GM19099 (cell line): ENCODE measurements around the gene EFR3B.

Experiments used
- POLR2A ChIP-seq: IDR thresholded peaks from 3 replicates; pipeline ENCODE4 v1.6.1; 2011; ENCODE audit warnings: low read depth; ENCODE audit not compliant: insufficient read length; ENCODE audit errors: extremely low read depth

The EFR3B gene

DNA sequence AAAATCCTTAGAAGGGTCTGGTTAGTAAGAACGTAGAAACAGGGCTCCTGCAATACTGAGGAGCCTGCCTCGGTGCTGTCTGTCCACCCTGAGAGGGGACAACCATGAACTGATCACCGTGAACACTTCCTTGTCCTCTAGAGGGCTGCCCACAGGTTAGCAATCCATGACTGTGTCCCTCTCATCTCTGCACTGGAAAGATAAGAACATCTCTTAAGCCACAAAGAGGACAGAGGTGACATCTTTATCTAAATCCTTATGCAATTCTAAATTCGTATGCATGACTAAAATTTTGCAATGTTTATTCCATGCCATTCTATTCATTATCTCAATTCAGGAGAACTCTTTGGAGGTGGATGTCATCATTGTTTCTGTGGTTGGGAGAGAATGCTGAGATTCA, 12.8 kb downstream of the EFR3B start:
- no peak for TF ChIP-seq POLR2A

DNA sequence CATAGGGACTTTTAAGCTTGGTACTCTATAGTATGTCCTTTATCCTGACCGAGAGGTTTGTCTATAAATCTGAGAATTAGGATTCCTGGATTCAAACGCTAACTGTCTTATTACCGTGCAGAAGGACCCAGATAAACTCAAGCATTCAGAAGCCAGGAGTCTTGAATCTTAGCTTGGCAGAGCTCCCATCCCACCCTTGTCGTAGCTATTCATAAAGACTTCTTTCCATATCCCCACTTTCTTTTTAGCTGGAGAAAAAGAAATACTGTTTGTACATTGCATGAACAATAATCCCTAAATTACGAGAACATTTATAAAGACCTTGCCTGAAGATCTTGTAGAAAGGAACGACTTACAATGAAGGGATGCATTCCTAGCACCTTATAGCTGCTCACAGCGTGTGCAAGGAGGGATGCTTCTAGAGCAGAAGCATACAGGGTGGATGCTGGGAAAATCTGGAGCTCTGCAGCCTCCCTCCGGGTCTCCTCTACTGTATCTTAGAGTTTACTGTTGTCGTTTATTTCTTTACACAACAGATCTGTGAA, 13.6 kb downstream of the EFR3B start:
- no peak for TF ChIP-seq POLR2A

DNA sequence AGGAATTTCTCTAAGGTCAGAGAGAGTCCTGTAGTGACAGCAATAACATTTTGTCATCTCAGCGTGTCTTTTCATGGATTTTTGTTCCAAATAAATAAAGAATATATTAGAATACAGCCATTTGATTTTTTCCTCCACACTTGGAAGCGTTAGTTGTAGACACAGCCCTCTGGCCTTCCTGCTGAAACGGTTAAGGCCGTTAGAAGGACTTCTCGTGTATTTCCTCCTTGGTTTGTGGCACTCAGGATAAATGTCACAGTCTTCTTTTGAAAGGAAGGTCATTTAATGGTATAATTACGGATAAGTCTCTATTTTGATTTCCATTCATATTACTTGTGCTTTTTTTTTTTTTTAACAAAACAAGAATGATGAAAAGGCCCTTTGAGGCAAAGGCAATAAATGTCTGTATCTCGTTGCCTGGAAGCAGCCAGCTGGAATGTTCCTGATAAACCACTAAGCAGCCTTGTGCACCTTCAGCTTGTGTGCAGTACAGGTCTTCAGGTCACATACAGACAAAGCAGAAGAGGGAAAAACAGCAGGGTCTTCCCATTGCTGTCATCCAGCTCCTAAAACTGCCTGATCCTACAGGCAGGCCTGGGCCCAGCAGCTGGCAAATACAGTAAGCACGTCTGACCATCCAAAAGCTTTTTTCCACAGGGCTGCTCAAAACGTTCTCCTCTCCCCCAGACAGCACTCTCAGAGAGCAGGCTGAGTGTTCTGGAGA, 14.4 kb downstream of the EFR3B start:
- TF ChIP-seq POLR2A, result no peak

DNA sequence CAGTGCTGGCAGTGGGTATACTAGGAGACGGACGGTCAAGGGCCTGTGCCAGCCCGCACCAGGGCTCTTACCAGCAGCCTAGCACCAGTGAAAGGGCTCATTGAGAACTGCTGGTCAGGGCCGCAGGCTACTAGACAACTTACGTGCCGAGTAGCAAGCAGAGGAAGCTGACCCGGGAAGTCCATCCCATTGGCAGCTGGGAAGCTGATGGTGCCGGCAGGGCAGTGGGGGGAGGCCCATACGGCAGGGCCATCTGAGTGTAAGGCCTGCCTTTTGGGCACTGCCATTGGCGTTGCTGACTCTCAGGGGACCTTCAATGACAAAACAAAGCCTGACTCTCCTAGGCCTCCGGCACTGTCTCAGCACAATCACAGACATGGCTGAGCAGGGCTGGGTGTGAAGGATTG, 20.6 kb downstream of the EFR3B start:
- TF ChIP-seq POLR2A, result no peak

DNA sequence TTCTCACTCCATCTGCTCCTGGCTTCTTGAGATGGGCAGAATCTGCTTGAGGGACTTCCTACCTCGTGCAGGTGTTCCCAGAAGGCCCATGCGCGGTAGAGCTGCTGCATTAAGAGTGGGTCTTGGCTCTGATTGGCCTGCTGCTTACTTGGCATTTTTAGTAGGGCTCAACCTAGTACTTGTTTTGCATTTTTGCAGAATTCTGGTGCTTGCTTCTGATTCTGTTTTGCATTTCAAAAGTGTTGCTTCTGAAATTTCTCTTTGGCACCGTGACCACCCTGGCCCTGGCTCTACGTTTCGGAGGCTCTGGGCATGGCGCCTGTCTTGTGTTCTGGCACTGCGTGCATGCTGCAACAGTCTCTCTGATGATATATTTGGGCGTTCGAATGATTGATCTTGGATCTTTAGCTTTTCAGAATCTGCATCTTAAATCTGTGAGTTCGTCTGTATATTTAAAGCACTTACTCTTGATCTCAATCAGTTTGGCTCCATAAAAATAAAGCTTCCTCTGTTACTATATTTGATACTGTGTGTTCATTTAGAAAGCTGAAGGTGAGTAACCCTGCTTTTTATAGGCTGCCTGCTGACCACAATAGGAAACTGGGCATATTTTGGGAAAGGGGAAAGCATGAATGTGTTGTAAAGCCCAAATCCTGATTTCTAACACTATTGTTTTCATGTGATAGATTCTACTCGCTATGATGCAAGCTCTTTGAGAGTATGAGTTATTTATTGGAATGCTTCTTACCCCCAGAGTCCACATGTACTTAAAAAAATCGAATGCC, 22.2 kb downstream of the EFR3B start:
- TF ChIP-seq POLR2A, result no peak

DNA sequence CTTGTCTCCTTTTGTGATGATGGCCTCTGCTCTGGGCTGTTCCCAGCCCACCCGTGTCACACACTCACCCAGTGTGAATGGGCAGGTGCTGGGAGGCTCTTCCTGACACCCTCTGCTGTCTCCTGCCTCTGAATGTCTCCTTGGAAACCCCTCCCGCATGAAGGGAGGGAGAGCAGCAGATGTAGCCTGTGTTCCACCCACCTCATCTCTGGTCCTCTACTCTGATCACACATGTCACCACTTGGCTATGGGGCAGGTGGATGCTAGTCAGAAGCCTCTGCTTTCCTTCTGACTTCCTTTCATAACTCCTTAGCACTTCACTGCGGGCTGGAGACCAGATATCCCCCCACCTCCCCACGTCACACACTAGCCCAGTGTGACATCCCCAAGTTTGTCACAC, 23.9 kb downstream of the EFR3B start:
- TF ChIP-seq POLR2A, result no peak

DNA sequence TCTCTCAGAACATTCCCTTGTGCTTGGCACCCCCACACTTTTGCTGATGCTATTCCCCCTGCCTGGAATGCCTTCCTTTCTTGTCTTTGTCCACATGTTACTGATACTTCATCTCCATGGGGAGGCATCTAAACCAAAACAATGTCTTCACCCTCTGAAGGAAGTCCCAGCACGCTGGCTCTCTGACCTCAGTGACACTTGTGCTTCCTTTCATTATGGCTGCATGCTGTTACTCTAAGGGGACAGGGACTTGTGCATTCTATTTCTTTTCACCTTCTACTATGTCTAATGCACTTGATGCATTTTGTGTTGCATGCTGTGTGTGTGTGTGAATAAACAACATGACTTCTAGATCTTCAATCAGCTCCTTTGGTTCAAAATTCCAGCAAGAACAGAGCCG, 24.6 kb downstream of the EFR3B start:
- no peak for TF ChIP-seq POLR2A

DNA sequence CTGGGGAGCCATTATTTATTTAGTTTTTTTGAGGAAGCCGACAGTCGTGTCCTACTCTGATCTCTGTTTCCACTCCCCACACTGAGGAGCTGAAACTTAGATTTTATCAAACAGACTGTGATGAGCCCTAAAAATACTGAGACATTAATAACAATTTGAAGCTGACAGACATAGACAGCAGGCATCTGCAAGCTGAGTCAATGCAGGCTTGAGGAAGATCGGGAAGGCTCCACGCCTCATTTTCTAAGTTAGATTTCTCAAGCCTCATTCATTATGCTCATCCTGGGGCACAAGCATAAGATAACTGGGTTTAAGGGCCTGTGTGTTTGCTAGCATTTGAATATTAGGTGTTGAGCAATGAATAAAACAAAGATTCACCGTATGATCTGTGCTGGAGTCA, 26.3 kb downstream of the EFR3B start:
- no peak for TF ChIP-seq POLR2A

DNA sequence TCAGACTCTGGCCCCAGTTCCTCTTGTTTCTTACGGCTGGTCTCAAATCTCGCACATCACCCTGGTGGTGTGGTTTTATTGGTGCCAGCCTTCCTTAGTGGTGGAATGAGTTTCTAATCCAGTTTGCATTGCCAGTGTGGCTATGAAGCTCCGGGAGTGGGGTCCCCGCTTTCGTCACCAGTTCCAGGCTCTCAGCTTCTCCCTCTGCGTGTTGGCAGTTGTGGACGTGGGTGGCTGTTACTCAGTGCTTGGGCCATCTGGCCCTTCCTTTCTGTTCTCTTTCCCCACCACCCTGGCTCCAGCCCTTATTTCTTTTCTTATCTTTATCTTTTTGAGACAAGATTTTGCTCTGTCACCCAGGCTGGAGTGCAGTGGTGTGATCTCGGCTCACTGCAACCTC, 30.1 kb downstream of the EFR3B start:
- TF ChIP-seq POLR2A, result no peak

DNA sequence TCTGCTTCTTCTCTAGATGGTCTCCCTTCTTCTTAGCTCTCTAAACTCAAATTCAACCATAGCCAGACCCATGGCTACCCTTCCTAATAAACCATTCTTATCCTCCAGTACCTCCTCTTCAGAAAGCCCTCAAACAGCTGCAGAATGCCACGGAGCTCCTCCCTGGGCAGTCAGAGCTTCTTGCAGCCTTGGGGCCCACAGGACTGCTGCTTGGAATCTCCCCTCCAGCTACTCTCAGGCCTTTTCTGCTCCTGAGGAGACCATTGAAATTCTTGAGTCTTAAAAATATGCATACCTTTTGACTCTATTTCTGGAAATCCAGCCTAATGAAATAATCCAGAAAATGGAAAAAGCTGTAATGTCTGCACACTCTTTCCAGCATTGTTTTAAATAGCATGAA, 30.7 kb downstream of the EFR3B start:
- TF ChIP-seq POLR2A, result no peak

DNA sequence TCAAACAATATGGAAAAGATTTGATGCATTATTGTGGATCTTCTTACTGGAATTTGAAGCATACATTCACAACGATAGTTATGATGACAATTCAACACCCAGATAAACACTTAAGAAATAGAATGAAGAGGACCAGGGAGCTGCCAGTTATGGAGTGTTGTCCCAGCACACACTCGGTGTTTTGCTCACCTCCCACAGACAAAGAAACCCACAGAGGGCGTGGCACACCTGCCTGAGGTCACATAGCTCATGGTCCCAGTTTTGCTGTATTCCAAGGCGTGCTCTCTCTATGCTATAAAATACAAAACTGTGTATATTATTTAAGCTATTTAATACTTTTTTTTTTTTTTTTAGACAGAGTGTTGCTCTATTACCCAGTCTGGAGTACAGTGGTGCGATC, 31.1 kb downstream of the EFR3B start:
- TF ChIP-seq POLR2A, result no peak

DNA sequence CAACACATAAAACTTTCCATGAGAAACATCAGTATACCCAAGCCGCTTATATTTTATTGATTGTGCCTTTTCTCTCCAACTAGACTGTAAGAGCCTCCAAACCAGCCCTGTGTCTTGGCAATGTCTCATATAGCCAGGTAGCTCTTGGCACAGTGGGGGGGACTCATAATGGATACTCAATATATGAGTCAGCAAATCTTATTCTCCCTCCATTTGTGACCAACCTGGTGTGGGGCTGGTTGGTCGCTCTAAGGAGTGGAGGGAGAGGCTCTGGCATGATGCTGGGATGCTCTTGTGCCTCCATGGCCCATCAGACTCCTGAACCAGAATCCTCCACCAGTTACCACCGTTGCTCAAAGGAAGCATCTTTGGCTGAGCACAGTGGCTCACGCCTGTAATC, 32.0 kb downstream of the EFR3B start:
- TF ChIP-seq POLR2A, result no peak

DNA sequence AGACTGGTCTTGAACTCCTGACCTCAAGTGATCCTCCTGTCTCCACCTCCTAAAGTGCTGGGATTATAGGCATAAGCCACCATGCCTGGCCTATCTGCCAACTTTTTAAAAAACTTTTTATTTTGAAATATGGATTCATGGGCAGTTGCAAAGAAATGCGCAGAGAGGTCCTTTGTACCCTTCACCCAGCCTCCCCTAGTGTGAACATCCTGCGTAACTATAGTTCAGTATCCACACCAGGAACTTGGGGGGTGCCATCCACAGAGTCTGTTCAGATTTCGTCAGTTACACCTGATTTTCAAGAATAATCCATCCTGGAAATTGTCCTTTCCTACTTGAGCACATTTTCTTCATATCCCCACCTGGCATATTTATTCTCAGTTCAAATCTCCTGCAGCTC, 33.0 kb downstream of the EFR3B start:
- TF ChIP-seq POLR2A, result no peak

DNA sequence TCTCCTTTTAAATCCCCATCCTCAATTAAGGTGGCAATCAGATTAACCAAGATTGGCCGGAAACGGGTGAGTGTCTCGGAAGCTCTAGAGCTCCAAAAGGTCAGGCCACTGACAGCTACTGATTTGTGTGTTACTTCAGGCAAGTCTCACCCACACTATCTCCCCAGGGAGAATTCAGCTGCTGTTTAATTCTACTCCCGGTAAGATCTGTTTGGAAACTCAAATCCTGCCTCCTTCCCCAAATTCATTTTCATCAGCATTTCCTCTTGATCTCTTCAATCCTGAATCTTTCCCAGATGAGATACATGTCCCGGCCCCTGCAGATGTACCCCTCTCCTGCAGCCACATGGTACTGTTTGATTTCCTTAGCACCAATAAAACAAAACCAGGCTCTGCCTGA, 34.9 kb downstream of the EFR3B start:
- no peak for TF ChIP-seq POLR2A

DNA sequence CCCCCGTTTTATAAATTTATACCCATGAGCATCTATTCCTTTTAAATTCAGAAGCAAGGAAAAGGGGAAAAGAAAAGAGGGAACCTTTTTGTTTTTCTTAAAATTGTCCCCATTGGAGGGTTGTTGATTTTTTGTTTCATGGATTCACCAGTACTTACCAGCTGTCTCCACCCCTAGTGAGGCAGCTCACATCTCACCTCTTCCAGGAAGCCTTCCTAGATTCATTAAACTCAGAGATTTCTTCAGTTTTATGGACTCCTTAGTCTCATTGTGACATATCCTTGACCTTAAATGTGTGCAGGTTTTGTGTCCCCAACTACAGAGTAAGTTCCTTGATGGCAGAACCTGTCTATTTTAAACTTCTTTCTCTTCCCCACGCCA, 35.9 kb downstream of the EFR3B start:
- no peak for TF ChIP-seq POLR2A
